GM18858 (cell line): ENCODE data around the gene PAFAH1B2.
"Not testable (repeated sequence)": the region's sequence is repeated elsewhere in the genome, so short reads cannot be mapped to it uniquely, and the experiment has no call there.

ENCODE experiments used
- ATAC-seq: cut with Tn5 transposase; IDR thresholded peaks from one replicate; pipeline ENCODE4 v1.9.1; 2021; ENCODE audit not compliant: unreplicated experiment

Gene PAFAH1B2

DNA sequence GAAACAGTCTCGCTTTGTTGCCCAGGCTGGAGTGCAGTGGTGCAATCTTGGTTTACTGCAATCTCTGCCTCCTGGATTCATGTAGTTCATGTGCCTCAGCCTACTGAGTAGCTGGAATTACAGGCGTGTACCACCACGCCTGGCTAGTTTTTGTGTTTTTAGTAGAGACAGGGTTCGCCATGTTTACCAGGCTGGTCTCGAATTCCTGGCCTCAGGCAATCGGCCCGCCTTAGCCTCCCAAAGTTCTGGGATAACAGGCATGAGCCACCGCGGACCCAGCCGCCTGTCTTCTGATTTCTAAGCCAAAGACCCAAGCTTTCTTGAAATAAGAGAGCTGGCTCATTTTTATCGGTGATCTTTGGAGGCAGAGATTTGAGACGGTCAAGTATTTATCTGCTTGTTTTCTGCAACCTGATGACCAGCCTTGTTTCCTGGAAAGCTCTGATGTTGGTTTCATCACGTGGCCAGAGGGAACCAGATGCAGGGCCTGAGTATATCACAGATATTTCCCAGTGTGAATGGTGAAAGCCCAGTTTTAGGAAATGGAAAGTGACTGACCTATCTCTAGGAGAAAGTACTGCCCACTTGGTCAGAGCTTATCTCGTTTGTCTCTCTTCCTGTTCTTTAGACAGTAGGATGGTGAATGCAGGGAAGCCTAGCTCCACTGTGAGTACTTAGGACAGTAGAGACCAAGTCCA is 28.8 kb downstream of the PAFAH1B2 start:
- no peak for ATAC-seq

GRCh38 chr11:117175104-117175503 is 31.0 kb downstream of the PAFAH1B2 start:
- ATAC-seq = no peak

GRCh38 chr11:117175781-117176180 is 31.7 kb downstream of the PAFAH1B2 start:
- no peak for ATAC-seq

- ATAC-seq = no peak
Observed at GRCh38 chr11:117176186-117176585, 32.1 kb downstream of the PAFAH1B2 start.

DNA sequence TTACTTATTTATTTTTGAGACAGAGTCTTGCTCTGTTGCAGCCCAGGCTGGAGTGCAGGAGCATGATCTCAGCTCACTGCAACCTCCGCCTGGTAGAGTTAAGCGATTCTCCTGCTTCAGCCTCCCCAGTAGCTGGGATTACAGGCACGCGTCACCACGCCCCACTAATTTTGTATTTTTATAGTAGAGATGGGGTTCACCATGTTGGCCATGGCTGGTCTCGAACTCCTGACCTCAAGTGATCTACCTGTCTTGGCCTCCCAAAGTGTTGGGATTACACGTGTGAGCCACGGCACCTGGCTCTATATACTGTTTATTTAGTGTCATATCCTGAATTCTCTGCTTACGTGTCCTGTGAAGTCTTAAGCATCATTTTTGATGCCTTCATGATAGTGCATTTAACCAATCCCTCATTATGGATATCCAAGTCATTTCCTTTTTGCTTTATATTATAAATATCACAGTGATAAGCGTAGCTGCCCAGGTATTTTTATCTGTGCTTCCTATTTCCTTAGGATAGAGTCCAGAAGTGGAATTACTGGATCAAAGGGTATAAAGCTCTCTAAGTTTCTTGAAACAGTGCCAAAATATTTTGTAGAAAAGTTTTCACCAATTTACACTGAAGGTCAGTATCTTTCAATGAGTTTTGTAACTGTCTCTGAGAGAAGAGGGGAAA is 33.6 kb downstream of the PAFAH1B2 start:
- no peak for ATAC-seq

DNA sequence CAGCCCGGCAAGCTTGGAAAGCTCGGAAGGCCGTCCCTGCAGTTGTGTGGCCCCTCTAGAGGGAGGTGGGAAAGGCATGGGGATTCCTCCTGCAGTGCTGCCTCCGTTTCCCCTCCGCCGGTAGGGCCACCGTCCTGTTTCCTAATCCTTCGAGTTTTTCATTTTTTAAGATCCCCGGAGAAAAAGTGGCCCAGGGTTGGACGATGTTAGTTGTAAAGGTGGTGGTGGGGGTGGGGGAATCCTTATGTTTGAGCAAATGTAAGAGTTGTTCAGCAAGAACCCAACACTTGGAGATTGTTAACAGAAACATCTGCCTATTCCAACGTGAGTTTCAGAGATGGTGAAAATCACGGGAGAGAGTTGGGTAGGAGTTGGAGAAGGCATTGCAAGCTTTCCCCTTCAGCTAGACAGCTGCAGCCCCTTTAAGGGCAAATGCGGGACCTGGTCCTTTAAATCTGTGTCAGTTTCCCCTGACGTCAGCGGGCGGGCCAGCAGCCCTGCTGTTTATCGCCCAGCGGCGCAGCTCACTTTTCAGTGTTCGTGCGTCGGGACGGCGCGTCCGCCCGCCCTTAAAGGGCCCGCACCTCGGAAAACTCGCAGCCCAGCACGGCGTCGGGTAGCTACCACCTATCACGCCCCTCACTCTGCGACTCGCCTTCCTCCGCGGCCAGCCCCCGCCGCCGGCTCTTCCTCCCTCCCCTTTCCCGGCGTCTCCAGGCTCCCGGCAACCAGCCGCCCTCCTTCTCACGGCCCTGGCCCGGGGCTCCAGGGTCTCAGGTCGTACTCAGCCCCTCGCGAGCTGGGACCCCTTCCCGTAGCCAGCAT is 34.3 kb downstream of the PAFAH1B2 start, which contains the start of gene SIDT2:
SIDT2 (plus strand) TSS at position 534 of the 825 bp plus-strand sequence. CDS start 521 bp downstream, outside the sequence.
- peak; percentile 85 for ATAC-seq

DNA sequence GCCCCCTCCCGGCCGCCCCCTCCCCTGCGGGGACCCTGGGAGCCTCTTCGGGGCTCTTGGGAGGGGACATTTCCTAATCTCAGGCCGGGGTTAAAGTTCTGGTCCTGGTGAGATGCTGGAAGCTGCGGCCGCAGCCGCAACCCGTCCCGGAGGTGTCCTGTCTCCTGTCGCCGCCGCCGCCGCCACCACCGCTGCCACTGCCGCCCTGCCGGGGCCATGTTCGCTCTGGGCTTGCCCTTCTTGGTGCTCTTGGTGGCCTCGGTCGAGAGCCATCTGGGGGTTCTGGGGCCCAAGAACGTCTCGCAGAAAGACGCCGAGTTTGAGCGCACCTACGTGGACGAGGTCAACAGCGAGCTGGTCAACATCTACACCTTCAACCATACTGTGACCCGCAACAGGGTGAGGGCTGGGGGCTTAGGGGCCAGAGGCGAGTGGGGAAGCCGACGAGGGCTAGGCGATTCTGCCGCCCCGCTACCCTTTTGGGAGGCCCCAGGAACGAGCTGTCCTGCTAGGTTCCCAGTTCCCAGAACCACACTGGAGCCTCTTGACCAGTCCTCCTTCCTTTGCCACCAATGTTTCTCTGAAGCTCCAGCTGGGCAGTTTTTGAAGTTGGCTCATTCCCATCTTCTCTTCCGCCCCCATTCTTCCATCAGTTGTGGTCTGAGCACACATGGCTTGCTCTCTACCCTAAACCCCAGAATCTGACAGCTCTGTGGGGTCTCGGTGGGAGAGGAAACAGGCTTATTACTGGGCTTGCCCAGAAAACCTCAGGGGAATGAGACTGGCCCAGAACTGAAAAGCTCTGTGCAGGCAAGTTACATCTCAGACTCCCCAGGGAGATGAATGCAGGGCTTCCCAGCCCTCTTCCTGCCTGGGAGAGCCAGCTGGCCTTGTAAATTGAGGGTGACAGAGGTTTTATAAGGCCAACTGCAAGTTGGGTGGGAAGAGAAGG is 35.2 kb downstream of the PAFAH1B2 start:
- no peak for ATAC-seq

- ATAC-seq = no peak
Observed at GRCh38 chr11:117180020-117180419, 35.9 kb downstream of the PAFAH1B2 start.

DNA sequence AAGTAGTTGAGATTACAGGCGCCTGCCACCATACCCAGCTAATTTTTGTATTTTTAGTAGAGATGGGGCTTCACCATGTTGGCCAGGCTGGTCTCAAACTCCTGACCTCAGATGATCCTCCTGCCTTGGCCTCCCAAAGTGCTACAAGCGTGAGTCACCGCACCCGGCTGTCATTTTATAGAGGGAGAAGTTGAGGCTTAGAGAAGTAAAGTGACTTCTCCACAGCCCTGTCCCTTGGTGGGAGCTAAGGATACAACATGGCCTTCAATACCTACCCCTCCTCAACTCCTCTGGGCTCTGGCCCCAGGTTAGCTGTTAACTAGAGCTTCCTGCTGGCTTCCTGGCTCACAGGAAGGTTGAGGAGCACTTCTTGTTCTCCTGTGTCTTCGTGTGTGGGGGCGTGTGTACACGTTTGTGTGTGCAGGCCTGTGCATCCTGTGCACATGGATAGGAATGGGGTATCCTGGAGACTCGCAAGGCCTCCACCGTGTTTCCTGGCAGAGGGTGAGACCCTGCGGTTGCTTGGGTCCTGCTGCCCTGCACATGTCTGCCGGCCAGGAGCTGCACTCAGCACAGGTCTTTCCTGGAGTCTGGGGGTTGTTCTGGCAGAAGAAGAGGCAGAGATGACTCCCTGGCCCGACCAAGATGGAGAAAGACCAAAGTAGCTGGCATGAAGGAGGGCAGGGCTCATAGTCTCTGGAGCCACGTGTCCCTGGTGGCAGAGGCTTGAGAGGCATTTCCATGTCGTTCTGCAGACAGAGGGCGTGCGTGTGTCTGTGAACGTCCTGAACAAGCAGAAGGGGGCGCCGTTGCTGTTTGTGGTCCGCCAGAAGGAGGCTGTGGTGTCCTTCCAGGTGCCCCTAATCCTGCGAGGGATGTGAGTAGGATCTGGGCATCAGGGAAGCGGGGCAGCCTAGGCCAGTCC is 36.8 kb downstream of the PAFAH1B2 start:
- ATAC-seq = no peak

- no peak for ATAC-seq
Observed at GRCh38 chr11:117181586-117182550, 37.8 kb downstream of the PAFAH1B2 start.

GRCh38 chr11:117182551-117182935 is 38.5 kb downstream of the PAFAH1B2 start:
- ATAC-seq = no peak

- not testable (repeated sequence) for ATAC-seq
Observed at GRCh38 chr11:117183178-117183577, 39.1 kb downstream of the PAFAH1B2 start.

GRCh38 chr11:117183724-117184349 is 39.8 kb downstream of the PAFAH1B2 start:
- ATAC-seq = no peak

DNA sequence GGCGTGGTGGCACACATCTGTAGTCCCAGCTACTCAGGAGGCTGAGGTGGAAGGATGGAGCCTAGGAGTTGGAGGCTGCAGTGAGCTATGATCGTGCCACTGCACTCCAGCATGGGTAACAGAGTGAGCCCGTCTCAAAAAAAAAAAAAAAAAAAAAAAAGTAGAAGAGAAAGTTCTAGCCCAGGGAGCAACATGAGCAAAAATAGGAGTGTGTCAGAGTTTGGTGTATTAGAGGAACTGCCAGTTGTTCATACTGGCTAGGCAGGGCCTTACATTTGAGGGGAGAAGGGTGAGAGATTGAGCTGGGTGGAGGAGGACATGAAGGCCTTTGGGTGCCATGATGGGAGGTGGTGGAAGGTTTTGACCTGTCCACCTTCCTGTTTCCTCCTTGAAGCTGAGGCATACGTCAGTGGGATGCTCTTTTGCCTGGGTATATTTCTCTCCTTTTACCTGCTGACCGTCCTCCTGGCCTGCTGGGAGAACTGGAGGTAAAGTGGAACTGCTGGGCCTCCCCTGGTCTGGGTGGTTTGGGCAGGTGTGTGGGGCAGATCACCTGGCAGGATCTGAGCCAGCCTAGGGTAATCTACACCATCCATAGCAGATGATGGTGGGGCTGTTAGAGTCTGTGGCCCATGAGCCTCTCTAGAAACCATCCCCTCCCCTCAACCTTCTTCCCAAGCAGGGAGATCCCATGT is 41.8 kb downstream of the PAFAH1B2 start:
- no peak for ATAC-seq

GRCh38 chr11:117186431-117186761 is 42.3 kb downstream of the PAFAH1B2 start:
- no peak for ATAC-seq

DNA sequence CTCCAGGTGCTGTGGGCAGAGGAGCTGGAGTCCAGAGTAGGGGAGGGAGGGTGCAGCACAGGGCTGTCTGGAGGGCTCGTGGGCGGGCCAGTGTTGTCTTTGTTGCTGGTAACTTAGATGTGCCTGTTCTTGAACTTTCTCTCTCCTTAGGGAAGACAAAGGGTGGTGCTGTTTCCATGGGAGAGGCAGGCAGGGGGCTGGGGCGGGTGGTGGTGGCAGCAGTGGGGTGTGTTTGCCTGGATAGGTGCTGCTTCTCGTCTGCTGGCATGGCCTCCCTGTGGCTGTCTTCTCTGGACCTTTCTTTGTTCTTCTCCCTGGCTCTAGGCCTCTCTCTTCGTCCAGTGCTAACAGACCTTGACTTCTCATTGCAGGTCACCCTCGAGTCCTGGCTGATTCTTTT is 42.9 kb downstream of the PAFAH1B2 start:
- ATAC-seq = no peak

GRCh38 chr11:117187428-117187798 is 43.3 kb downstream of the PAFAH1B2 start:
- ATAC-seq = no peak
